HG03135 (cell line): Measurements from ENCODE around the gene SULT4A1.

Source experiments
- ATAC-seq: cut with Tn5 transposase; IDR thresholded peaks from one replicate; pipeline ENCODE4 v1.9.1; 2021; ENCODE audit warnings: mild to moderate bottlenecking, moderate library complexity; ENCODE audit not compliant: unreplicated experiment

SULT4A1 gene

GRCh38 chr22:43845981-43846380, 16.3 kb downstream of the SULT4A1 start:
- ATAC-seq, result no peak

GRCh38 chr22:43844560-43845545, 17.5 kb downstream of the SULT4A1 start:
- ATAC-seq, result no peak

GRCh38 chr22:43843783-43844530, 18.4 kb downstream of the SULT4A1 start:
- no peak for ATAC-seq

GRCh38 chr22:43841742-43842141, 20.6 kb downstream of the SULT4A1 start:
- ATAC-seq, result no peak

GRCh38 chr22:43840851-43841250, 21.5 kb downstream of the SULT4A1 start:
- ATAC-seq, result no peak

- ATAC-seq, result no peak
Measured at GRCh38 chr22:43840431-43840830, 21.9 kb downstream of the SULT4A1 start.

GRCh38 chr22:43839781-43840180, 22.5 kb downstream of the SULT4A1 start:
- ATAC-seq, result no peak

GRCh38 chr22:43838571-43839307, 23.6 kb downstream of the SULT4A1 start:
- ATAC-seq, result no peak

- no peak for ATAC-seq
Measured at GRCh38 chr22:43838161-43838560, 24.2 kb downstream of the SULT4A1 start.

GRCh38 chr22:43837666-43838065, 24.6 kb downstream of the SULT4A1 start:
- no peak for ATAC-seq

- no peak for ATAC-seq
Measured at GRCh38 chr22:43835736-43836135, 26.6 kb downstream of the SULT4A1 start.

- ATAC-seq, result no peak
Measured at GRCh38 chr22:43835166-43835565, 27.1 kb downstream of the SULT4A1 start.

GRCh38 chr22:43833286-43834240, 28.8 kb downstream of the SULT4A1 start:
- ATAC-seq, result no peak

- no peak for ATAC-seq
Measured at GRCh38 chr22:43832393-43833265, 29.7 kb downstream of the SULT4A1 start.

GRCh38 chr22:43831561-43832392, 30.5 kb downstream of the SULT4A1 start:
- ATAC-seq, result no peak

GRCh38 chr22:43830931-43831560, 31.3 kb downstream of the SULT4A1 start:
- ATAC-seq, result no peak

- no peak for ATAC-seq
Measured at GRCh38 chr22:43829904-43830851, 32.1 kb downstream of the SULT4A1 start.
